HS-27A (cell line): ENCODE data around the gene SLC36A4.
"Not testable (repeated sequence)": the region's sequence is repeated elsewhere in the genome, so short reads cannot be mapped to it uniquely, and the experiment has no call there.

Experiments
- DNase-seq: peaks from one replicate; pipeline ENCODE4 v3.0.0-alpha.2; 2012; ENCODE audit warnings: low read depth, missing footprints

Gene SLC36A4

DNA sequence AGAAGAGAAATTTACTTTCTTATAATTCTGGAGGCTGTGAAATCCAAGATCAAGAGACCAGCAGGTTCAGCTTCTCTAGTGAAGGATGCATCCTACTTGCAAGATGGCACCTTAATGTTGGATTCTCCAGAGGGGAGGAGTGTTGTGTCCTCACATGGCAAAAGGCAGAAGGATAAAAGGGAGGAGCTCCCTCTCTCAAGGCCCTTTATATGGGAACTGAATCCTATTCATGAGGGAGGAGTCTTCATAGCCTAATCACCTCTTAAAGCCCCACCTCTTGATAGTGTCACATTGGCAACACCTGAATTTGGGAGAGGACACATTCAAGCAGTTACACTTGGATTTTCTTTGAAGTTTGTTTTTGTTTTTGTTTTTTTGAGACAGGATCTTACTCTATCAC is 79.5 kb downstream of the SLC36A4 start:
- DNase-seq = no peak

DNA sequence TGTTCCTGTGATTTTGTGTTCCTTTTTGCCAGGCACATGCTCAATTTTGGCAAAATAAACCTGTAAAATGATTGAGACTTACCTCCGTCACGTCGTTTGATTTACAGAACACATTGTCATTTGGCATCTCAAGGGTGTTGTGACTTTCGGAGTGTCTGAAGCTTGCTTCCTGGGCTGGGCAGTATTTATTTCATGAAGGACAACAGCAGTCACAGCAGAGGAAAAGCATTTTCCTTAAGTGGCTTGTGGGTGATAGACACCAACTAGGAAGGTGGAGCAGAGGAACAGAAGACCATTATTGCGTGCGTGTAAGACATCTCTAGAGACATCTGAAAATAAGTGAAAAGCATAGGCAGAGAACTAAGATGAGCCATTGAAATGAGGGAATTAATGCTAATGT is 80.2 kb downstream of the SLC36A4 start:
- no peak for DNase-seq

DNA sequence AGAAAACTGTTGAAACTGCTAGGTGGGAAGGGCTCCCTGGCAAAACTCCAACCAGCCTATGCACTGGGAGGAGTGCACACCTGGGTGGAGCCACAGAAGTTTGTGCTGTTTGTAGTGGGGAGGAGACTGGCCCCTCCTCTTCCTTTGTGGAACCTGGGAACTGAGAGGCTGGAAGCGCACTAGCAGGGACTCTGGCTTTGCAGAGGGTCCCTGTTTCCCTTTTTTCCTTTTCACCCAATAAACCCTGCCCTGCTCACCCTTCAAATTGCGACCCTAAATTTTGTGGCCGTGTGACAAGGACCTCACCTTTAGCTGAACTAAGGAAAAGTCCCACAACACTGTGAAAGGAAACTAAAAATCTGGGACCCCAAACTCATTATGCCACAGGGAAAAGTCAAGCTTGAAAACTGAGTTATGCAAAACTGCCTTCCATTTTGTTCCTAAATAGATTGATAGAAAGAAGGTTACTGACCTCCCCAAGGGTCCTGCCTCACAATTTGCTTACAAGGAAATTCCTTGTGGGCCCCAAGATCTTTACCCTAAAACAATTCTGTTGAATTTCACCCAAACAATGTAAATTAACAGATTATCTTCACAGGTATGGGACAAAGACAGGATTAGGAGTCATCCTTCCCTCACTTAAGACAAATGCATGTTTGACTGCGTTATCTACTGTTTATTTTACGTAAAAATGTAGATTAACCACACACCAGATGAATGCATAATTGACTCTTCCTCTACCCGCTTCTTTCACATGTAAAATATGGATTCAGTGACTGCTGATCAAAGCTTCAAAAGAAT is 81.0 kb downstream of the SLC36A4 start:
- DNase-seq = no peak

DNA sequence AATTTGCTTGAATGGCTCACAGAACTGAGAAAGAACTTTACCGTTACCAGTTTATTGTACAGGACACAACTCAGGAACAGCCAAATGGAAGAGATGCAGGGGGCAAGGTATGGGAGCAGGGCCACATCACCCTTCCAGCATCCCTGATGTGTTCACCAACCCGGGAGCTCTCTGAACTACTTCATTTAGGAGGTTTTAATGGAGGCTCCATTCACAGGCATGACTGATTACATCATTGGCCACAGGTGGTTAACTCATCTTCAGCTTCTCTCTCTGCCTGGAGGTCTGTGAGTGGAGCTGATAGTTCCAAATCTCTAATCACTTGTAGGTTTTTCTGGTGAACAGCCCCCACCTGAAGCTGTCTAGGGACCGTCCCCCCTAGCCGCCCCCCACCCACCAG is 83.5 kb downstream of the SLC36A4 start:
- DNase-seq = no peak

DNA sequence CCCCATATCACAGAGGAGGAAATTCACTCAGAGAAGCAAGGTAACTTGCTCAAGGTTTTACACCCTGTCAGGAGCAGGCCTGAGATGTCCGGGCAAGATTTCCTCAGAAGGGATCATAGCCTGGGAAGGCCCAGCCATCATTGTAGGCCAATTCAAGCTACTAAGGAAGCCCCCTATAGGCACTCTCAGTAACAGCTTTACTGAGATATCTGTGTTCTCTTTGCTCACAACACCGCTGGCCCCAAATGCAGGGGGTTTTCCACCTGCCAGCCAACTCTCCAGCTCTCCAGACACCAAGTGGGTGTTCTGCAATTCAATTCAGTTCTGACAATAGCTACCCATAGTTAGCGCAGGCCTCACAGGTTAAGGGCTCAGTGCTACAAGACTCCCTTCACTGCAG is 84.0 kb downstream of the SLC36A4 start:
- DNase-seq = no peak

DNA sequence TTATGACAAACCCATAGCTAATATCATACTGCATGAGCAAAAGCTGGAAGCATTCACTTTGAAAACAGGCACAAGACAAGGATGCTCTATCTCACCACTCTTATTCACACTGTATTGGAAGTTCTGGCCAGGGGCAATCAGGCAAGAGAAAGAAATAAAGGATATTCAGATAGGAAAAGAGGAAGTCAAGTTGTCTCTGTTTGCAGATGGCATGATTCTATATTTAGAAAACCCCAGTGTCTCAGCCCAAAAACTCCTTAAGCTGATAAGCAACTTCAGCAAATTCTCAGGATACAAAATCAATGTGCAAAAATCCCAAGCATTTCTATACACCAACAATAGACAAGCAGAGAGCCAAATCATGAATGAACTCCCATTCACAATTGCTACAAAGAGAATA is 86.6 kb downstream of the SLC36A4 start:
- DNase-seq = not testable (repeated sequence)

DNA sequence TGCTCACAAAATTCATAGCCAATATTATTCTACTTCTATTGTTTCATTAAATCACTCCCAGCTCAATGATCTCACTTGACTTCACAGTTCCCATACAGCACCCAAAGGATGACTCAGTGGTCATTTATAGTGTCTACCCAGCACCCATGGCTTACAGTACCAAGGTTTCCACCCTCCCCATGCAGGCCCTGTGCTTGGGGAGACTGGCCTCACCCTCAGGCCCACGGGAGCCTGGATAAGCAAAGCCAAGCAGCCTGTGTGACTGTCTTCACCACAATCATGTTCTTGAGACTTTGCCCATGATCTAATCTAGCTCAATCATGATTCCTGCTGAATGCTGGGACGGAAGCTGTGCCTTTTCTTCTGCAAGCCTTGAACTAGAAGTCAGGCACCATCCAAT is 97.6 kb downstream of the SLC36A4 start:
- DNase-seq = no peak

DNA sequence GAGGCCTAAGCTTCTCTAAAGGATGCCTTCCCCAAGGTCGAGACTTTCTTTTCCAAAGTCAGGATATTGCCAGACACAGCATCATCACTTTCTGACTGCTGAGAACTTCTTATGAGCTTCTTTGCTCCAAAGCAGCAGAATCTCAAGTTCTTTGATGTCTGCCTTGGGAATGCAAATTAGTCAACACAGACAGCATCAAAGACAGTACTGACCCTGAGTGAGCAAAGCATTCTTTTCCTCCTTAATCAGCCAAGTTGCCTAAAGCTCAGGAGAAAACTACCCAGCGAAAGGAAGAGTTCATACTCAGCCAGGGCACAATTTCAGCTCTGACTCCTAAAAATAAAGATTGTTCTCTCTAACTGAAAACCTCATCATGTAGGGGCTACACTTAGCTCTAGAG is 98.0 kb downstream of the SLC36A4 start:
- DNase-seq = no peak
